OCI-LY1 (cell line): ENCODE measurements around the gene CXCL10.

Experiments used
- EZH2 ChIP-seq: fragments of 200-600 bp; sonication (generic), shearing (Covaris generic); IDR thresholded peaks from 2 replicates; pipeline ENCODE4 v1.8.0; 2017; ENCODE audit warnings: borderline replicate concordance, mixed run types, mild to moderate bottlenecking, antibody characterized with exemption, low read length, moderate library complexity, mixed read lengths
- TF ChIP-seq, protein P1 (sequence below): fragments of 200-600 bp; sonication (generic), shearing (Covaris generic); IDR thresholded peaks from 2 replicates; pipeline ENCODE4 v1.5.1; 2017; ENCODE audit warnings: mild to moderate bottlenecking, antibody characterized with exemption, low read length, moderate library complexity, mixed read lengths

DNA sequence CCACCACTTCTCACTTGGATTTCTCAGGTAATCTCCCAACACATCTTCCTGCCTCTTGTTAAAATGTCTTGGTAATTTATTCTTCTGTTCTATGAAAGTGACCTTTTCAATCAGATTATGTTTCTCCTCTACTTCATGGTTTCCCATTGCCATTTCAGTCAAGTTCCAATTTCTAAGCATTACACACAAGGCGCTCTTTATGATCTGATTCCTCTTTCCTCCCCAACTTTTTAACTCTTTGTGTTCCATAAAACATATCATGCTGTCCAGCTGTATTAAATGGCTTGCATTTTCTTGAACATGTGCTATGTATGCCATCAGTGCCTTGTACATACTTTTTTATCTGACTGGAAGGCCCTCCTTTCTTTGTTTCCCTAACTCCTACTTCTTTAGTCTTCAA is 38.1 kb upstream of the CXCL10 start:
- TF ChIP-seq, protein P1, sequence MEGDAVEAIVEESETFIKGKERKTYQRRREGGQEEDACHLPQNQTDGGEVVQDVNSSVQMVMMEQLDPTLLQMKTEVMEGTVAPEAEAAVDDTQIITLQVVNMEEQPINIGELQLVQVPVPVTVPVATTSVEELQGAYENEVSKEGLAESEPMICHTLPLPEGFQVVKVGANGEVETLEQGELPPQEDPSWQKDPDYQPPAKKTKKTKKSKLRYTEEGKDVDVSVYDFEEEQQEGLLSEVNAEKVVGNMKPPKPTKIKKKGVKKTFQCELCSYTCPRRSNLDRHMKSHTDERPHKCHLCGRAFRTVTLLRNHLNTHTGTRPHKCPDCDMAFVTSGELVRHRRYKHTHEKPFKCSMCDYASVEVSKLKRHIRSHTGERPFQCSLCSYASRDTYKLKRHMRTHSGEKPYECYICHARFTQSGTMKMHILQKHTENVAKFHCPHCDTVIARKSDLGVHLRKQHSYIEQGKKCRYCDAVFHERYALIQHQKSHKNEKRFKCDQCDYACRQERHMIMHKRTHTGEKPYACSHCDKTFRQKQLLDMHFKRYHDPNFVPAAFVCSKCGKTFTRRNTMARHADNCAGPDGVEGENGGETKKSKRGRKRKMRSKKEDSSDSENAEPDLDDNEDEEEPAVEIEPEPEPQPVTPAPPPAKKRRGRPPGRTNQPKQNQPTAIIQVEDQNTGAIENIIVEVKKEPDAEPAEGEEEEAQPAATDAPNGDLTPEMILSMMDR: no peak
- TF ChIP-seq EZH2: no peak
